GM21423 (cell line): ENCODE data around the gene CD81.

Source experiments
- ATAC-seq: cut with Tn5 transposase; IDR thresholded peaks from one replicate; pipeline ENCODE4 v1.9.1; 2021; ENCODE audit warnings: mild to moderate bottlenecking, moderate library complexity; ENCODE audit not compliant: unreplicated experiment

The CD81 gene

DNA sequence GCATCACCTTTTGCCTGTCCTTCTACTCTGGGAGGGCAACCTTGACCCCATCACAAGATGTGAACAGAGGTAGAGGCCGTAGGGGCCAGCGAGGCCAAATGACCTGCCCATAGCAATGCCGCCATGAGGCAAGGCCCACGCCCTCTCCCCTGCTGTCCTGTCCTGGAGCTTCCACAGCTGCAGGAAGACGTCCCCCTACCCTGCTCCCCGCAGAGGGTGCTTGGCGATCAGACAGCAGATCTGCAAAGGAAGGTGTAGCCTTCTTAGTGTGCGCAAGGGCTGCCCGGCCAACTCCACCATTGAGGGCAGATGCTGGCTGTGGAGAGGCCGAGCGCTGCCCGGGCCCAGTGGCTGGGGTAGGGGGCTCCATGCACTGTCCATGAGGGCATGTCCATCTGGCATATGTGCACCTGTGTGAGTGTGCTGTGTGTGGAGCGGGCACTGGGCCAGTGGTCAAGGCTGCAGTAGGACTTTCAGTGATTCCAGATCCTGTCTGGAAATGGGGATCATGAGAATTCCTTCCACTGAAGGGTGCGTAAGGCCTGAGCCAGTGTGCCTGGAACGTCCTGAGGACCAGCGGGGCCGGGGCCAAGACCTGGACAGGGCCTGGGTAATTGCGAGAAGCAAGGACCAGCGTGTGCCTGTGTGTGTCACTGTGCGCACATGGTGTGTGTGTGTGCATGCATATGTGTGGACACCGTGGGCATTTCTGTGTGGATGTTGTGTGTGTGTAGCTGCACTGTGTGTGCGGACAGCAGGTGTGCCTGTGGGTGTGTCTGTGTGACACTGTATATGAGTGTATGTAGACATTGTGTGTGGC, 56.2 kb downstream of the CD81 start:
- no peak for ATAC-seq

DNA sequence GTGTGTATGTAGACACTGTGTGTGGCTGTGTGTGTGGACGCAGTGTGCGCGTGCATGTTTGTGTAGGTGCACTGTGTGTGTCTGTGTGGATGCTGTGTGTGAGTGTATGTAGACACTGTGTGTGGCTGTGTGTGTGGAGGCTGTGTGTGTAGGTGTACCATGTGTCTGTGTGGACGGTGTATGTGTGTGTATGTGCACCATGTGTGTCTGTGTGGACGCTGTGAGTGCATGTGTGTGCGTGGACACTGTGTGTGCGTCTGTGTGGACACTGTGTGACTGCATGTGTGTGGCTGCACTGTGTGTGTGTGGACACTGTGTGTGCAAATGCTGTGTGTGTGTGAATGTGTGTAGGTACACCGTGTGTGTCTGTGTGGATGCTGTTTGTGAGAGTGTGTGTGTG, 56.9 kb downstream of the CD81 start:
- ATAC-seq = no peak

- no peak for ATAC-seq
These were observed 57.6 kb downstream of the CD81 start for GRCh38 chr11:2434506-2435255.

DNA sequence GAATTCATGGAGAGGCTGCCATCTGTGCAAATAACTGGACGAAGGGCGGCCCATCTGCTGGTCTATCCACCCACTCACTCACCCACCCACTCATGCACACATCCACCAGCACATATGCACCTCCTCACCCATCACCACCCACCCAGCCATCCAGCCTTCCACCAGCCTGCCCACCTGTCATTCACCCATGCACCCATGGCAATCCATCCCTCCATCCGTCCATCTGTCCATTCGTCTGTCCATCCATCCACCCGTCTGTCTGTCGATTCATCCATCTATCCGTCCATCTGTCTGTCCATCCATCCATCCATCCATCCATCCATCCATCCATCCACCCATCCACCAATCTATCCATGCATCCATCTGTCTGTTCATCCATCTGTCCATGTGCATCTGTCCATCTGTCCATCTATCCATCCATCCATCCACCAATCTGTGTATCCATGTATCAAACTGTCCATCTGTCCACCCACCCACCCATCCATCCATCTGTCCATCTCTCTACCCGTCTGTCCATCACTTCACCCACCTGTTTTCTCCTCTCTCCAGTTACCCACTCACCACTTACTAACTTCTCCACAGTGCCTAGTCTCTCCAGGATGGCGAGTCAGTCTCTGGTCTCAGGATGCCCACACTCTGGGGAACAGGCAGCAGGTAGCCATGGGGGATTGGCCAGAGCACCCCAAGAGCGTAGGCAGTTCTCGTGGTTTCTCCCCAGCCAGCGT, 58.3 kb downstream of the CD81 start:
- no peak for ATAC-seq

DNA sequence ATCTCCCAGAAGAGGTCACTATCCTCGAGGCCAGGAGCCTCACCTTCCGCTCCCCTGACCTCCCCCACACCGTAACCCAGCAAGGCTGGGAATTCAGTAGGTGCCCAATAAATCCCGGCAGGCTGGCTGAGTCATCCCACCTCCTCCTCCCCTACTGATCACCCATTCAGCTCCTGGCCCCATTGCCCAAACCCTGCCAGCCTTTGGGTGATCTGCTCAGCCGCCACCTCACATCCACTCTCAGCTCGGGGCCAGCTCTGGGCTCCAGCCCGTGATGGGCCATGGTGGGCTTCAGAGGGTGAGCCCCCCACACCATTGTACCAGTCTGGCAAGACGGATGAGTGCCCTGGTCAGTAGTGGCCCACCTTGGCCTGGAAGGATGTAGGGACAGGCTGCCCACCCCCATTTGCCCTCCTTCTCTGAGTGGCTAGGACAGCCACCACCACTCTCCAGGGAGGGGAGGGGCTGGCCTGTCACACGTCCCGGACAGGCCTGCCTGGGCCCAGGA, 59.0 kb downstream of the CD81 start:
- no peak for ATAC-seq

GRCh38 chr11:2436521-2437031, 59.5 kb downstream of the CD81 start:
- no peak for ATAC-seq

DNA sequence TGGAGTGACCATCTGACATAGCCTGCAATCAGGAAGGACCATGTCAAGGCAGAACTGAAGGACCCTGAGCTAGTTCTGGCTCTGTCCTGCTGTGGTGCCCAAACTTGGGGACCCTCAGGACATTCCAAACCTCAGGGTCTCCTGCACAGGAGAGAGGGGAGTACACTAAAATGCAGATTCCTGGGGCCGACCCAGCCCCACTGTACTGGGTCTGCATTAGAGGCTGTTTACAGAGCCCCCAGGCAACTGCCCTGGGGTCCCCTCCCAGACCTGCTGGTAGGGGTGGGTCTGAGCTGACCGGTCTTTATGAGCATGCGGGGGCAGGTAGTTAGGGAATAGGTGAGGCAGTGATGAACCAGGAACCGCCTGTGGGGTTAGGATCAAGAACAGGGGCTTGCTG, 60.4 kb downstream of the CD81 start:
- ATAC-seq = no peak

DNA sequence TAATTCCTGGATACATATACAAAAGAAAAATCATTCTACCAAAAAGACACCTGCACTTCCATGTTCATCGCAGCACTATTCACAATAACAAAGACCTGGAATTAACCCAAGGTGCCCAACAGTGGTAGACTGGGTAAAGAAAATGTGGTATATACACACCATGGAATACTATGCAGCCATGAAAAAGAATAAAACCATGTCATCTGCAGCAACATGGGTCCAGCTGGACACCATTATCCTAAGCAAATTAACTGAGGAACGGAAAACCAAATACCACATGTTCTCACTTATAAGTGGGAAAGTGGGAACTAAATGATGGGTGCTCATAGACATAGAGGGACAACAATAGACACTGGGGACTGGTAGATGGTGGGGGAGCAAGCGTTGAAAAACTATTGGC, 62.7 kb downstream of the CD81 start:
- ATAC-seq = no peak

GRCh38 chr11:2440646-2441045, 63.5 kb downstream of the CD81 start:
- ATAC-seq = no peak

DNA sequence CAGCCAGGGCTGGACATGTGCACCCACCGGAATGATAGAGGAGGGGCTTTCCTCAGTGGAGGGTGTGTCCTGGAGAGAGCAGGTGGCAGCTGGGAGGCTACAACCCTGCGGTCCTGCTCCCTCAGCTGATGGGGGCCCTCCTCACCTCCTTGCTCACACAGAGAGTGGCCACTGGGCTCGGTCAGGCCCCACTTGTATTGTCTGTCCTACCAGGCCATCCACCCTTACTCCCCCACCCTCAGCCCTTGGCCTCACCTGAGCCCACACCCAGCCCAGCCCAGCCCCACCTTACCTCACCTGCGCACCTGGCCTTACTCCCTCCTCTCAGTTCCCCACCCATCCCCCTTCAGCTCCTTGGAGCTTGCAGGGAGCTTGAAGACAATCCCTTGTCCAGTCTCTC, 64.1 kb downstream of the CD81 start:
- no peak for ATAC-seq

DNA sequence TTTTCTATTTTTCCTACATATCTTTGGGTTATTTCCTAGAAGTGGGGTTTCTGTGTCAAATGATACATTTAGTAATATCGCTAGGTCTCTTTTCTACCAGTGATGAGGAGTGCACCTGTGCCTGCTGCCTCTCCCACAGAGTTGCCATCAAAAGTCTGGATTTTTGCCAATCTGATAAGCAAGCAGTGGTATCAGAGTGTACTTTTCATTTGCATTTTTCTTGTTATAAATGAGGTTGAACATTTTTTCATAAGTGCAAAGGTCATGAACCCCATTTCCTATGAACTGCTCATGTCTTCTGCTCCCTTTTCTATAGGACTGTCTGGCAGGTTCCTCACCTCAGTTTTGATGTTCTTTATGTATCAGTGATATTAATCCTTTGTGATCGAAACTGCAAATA, 65.5 kb downstream of the CD81 start:
- ATAC-seq = no peak

DNA sequence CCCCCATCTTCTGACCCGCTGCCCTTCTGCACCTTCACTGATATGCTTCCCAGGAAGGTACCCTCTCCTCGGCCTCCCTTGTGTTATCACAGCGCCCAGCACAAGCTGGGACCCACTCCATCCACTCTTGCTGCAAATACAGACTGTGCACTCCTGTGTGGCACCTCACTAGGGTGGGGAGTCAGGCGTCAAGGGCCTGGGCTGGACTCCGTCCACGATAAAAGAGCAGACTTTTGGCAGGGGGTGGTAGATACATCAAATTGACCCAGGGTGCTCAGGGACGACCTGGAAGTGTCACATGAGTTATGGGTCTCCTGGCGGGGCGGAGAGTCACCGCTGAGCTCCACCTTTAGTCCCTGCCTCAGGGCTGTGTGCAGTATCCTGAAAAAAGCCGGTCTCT, 66.3 kb downstream of the CD81 start:
- ATAC-seq = no peak

GRCh38 chr11:2443881-2444820, 67.0 kb downstream of the CD81 start, which contains the start of gene TRPM5:
TRPM5 (minus strand) TSS chr11:2444514; CDS start chr11:2423036, 21,478 bp downstream.
- no peak for ATAC-seq

GRCh38 chr11:2444821-2445745, 68.0 kb downstream of the CD81 start, which contains the start of gene KCNQ1:
KCNQ1 (plus strand) TSS chr11:2445008; CDS start chr11:2445099, 91 bp downstream.
- no peak for ATAC-seq

DNA sequence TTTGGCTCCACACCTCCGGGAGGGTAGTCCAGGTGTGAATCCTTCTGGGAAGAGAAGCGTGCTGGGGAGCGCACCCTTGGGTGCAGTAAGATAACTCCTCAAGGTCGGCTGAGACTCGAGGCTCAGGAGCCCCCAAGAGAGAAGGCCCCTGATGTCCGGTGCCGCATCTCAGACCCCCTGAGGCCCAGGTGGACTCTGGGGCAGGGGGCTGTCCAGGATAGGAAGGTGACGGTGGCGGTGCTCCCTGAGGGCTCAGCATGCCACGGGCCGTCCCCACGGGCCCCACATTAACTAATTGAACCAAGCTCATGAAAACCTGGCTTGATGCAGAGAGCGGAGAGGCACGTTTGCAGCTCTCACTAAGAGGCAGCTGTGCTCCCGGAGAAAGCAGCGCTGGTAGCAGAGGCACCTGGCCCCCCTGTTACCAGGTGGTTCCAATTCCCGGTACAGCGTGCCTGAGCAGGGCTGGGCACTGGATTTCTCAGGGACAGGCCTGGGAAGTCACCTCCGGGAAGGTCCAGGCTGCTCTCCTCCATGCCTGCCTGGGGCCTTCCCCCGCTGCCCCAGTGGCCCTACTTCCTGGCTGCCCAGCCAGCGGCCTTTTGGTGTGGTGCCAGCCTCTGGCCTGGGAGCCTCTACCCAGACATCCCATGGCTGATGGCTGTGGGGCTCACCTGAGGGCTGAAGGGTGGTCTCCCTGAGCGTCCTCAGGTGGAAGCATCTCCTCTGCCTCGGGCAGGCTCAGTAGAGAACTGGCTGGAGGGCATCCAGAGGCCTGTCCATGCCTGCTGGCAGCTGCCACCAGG, 68.8 kb downstream of the CD81 start:
- no peak for ATAC-seq

DNA sequence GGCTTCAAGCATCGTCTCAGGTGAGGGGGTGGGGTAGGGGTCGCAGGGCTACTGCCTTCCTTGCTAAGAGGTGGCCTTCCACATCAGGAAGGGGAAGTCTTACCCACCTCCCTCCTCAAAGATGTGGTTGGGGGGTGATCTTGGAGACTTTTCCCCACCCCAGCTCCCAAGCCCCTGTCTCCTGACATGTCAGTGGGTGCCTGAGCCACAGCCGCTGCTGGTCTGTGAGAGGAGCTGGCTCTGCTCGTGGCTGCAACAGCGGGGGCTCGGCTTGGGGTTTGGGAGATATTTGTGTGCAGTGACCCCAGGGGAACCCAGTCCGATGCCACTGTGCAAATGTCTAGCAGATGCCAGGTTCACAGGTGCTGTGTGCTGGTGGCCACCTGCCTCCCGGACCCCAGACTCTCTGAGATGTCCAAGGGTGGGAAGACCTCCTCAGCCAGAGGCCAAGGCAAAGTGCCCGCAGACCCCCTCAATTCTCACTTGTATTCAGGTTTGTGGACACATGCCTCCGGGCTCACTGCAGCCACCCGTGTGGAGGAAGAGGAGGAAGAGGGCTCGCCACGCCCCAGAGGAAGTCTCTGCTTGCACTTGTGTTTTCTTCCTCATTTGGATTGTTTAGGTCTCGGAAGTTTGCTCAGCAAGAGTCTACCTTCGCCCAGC, 69.6 kb downstream of the CD81 start:
- no peak for ATAC-seq
